Breast epithelium (tissue), 3 donors: Measurements from ENCODE around the gene FMOD.

Experiments
- POLR2A ChIP-seq: fragments of 450-650 bp; IDR thresholded peaks from one replicate; pipeline ENCODE4 v1.6.1; 2016; ENCODE audit warnings: antibody characterized with exemption, mild to moderate bottlenecking, moderate library complexity
- POLR2AphosphoS5 ChIP-seq, 3 donors: sonication (generic); formaldehyde crosslinking; IDR thresholded peaks; one replicate each; pipeline ENCODE4 v1.6.1; 2017; ENCODE audit warnings: antibody characterized with exemption in 3 of 3
- TF ChIP-seq, protein P1 (sequence below), 3 donors: fragments of 450-650 bp; IDR thresholded peaks; one replicate each; pipeline ENCODE4 v1.5.1; 2016 to 2017; ENCODE audit warnings: antibody characterized with exemption in 3 of 3, mild to moderate bottlenecking in 3 of 3, moderate library complexity in 3 of 3

GRCh38 chr1:203325026-203325417 is 25.9 kb downstream of the FMOD start:
- TF ChIP-seq POLR2AphosphoS5 (IDR thresholded peaks at IDR 0.05) (no peak), POLR2A (no peak)
- TF ChIP-seq, protein P1, sequence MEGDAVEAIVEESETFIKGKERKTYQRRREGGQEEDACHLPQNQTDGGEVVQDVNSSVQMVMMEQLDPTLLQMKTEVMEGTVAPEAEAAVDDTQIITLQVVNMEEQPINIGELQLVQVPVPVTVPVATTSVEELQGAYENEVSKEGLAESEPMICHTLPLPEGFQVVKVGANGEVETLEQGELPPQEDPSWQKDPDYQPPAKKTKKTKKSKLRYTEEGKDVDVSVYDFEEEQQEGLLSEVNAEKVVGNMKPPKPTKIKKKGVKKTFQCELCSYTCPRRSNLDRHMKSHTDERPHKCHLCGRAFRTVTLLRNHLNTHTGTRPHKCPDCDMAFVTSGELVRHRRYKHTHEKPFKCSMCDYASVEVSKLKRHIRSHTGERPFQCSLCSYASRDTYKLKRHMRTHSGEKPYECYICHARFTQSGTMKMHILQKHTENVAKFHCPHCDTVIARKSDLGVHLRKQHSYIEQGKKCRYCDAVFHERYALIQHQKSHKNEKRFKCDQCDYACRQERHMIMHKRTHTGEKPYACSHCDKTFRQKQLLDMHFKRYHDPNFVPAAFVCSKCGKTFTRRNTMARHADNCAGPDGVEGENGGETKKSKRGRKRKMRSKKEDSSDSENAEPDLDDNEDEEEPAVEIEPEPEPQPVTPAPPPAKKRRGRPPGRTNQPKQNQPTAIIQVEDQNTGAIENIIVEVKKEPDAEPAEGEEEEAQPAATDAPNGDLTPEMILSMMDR (IDR thresholded peaks at IDR 0.05), result no peak
